GM12892 (cell line): ENCODE results near the gene SHLD1.

Experiments
- POLR2A ChIP-seq: IDR thresholded peaks from 2 replicates; pipeline ENCODE4 v1.6.1; 2011; ENCODE audit warnings: low read depth, low read length, control low read depth
- POLR2AphosphoS5 ChIP-seq: IDR thresholded peaks from 2 replicates; pipeline ENCODE4 v1.6.1; 2011; ENCODE audit warnings: low read depth, low read length, control low read depth
- TAF1 ChIP-seq: IDR thresholded peaks from 2 replicates; pipeline ENCODE4 v1.6.1; 2011; ENCODE audit warnings: low read depth, mild to moderate bottlenecking, control low read depth, low read length, borderline replicate concordance

GRCh38 chr20:5836569-5836968 lies 86.4 kb downstream of the SHLD1 start:
- TF ChIP-seq TAF1 (no peak), POLR2A (no peak), POLR2AphosphoS5 (no peak)
